Globus pallidus (tissue), 1 donor: ENCODE measurements around the gene MAML2.

Source experiments
- DNase-seq: peaks from one replicate; pipeline ENCODE4 v3.0.0-alpha.2; 2015; ENCODE audit warnings: low spot score

The MAML2 gene

DNA sequence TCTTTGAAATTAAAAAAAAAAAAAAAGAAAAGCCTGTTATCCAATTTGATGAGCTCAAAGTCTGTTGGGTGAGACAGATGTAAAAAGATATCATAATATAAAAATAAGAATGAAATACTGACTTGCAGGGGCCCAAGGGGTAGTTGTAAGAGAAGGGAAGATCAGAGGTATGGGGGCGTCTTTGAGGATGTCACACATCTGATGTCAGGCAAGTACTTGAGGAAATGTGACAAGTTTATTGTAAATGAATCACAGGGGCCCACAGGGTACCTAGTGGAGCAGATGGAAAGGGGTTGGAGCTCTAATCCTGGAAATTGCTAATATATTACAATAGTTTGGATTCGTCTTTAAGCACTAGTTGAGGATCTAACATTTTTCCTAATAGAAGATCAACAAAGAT is 131.6 kb downstream of the MAML2 start:
- no peak for DNase-seq

DNA sequence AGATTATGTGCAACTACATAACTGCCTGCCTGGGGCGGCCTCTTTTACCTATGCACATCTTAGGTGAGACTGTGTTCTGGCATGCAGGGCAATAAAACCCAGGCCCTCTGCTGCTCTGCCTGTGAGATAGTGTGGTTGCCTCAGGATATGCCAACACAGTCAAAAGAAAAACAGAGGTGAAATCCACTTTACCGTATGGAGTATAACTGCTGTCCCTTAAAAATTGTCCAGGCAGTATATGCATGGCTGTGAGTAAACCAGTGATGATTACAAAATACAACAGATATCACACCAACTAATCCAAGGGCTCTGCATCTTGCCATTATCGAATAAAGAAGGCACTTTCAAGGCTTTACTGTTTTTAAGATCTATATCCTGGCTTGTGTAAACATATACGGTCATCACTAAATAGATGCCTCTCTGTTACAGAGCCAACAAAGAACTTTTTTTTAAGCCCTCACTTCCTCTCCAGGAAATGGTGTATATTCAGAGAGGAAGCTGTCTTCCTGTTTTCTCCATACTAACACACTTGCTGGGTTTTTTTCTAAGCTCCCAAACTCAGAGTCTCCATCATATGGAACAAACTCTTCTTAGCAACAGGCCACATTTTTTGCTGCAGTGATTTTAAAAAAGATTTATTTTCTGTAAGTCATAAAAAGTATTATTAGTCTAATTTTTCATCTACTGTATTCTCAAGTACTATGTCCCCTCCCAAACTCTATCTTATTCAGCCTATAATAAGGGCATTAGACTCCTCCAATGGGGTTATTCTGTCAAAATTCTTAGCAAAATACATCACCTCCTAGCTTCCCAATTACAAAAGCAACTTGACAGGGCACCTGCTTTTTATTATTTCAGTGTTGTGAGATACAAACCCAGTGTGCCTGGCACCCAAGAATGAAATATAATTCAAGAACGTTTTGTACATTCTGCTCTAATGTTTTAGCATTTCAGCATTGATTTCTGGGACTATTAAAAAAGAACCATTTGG is 135.2 kb downstream of the MAML2 start:
- DNase-seq = no peak

DNA sequence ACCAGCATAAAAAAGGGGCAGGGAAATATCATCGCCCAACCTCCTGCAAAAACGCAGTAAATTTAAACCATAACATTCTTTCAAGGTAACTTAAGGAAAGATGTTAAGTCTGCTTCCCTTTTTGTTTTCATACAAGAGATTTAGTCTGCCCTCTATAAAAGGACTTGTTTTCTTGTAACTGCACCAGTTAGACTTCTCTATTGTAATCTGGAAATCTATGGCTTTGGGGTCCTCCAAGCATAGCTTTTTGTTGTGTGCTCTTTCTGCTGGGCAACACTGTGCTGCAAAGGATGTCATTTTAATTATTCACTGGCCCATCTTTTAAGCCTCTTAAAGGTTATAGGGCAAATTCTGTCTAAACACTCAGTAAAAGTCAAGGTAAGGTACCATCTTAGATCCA is 136.0 kb downstream of the MAML2 start:
- DNase-seq = no peak

DNA sequence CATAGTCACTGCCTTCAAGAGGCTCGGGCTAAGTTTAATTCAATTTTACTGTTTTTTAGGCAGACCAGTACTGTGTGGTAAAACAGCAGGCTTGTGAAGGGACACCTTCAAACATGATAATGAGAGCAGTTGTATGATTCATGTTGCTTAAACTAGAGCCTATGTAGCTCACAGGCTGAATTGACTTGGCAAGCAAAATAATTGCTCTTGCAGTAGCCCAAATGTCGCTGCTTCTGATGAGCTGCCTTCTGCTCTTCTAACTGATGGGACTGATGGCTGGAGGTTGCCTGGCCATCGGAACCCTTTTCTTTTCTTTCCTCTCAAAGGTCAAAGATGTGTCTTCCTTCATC is 137.6 kb downstream of the MAML2 start:
- no peak for DNase-seq

DNA sequence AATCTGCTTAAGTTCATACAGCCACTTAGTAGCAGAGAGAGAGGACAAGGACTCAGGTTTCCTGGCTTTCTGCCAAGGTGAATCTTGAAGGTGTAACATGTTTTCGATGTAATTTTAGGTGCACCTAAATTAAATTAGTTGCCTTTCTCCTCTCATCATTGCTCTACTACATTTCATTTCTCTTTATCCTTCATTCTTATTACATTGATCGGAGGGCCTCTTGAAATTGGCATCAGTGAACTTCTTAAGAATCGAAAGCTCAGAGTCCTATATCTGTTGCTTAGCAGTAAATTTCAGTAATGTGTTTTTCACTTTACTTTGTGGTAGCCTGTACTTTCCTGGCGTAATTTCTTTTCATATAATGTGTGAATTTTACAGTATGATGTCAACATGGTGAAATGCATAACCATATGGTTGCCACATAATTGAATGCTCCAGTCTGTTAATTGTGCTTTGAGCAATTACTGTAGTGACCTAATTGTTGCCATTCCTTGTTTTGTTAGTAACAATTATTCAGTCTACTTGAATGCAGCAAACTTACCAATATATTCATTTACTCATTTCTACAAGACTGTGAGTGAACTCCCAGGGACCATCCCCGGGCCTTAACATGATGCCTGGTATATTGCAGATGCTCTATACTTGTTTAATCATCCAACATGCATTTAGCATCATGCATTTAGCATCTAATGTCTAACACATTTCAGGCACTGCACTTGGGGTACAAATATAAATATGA is 138.1 kb downstream of the MAML2 start:
- no peak for DNase-seq

DNA sequence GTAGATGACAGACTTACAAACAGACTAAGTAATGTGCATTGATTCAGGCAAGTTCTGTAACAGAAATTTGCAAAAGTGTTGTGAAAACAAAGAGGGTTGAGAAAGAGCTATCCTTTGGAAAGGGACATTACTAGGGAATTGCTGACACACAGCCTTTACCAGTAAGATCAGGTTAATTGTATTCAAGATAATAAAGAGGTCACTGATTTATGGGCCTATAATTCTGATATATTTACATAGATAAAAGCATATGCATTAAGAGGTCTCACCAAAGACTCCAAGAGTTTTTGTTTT is 138.7 kb downstream of the MAML2 start:
- DNase-seq = no peak

DNA sequence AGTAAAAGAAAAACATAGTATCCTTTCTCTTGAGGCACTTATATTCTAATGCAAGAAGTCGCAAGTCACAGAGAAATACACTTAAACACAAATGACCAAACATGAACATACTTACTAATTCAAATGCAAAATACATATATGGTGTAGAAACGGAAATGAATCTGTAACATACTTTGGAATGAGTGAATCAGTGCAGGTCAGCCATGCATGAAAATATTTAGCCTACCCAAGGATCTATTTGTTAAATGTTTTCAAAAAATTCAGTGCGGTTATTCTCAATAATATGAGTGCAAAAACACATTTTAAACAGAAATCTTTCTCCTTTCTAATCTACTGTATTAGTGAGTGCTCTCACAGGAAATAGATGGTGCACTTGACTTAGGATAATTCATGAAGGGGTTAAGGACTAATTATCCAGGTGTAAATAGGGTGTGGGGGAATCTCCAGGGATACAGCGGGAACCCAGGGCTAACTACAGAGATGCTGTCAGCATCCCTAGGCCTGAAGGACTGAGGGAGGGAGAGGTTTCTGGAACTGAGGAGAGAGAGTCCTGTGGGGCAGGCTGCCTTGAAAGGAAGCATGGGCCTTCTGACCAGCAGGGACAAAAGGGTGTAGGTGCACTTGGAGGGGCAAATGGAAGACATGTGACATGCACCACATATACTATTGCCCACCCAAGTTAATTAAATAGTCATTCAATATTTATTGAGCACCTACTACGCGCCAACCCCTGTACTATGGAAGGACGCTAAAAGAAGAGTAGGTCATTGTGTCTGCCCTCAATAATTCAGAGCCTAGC is 139.2 kb downstream of the MAML2 start:
- DNase-seq = no peak

DNA sequence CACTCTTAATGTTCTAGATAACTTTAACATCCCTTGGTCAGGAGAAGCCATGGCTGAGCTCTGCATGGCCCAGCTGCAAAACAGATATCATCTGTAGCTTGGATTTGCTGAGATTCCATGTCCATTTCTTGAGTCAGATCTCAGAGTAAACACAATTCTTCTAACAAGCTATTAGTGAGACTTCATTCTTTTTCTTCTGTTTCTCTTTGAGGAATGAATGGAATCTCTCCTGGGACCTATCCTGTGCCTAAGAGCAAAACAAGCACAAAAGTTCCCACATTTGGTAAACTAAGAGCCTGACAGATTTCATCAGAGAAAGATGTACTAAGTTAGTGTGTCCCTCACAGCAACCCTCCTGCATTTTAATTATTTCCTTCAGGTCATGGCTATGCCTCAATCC is 142.8 kb downstream of the MAML2 start:
- no peak for DNase-seq

DNA sequence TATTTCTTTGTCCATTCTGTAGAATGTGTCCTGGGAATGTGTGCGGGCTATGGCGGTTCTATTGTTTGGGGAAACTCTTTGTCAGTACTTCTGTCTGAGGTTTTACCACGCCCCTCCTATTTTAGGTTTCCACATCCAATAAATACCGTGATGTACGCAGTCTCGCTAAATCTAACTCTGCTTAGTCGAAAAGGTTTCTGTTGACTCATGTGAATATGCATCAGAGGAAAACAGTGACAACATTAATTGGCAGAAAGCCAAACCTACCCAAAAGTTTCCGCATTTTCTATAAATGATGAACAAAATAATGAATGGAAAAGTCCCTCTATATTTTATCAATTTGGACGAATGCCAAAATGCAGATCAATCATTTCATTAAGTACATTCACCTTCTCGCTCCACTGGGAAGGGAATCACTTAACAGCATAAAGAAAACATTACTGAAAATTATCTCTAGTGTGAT is 143.4 kb downstream of the MAML2 start:
- DNase-seq = no peak

DNA sequence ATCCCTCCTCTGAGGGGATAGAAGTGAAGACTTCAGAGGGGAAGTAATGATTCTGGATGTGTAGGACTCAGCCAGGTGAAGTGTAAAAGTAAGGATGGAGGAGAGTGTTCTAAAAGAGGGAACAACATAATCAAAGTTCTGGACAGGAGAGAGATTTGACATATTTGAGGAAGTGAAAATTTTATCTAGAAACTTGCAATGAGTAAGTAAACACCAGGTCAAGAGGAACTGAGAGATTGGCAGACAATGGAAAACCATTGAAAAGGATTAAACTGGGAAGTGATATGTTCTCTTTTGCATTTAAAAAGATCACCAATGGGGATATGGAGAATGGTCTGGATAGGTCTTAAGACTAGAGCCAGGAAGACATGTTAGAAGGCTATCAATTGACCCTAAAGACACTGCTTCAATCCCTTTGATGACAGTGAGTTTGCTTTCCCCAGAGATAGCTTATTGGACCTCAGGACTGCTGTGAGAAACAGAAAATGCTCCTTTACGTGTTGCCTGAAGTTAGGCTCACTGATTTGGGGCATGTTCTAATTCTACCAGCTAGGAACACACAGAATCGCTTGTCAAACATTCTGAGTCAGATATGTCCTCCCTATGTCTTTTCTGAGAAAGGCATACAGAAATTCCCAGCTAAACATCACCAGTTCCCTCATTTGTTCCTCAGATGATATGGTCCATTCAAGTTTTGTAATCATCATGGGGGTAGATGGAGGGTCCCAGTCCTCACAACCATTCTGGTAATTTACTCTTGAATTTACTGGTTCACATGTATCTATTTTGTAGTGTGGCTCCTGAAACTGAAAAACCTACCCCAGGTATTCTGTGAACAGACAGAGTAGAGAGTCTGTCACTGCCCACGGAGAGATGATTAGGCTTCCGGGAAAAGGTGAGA is 144.9 kb downstream of the MAML2 start:
- DNase-seq = no peak

DNA sequence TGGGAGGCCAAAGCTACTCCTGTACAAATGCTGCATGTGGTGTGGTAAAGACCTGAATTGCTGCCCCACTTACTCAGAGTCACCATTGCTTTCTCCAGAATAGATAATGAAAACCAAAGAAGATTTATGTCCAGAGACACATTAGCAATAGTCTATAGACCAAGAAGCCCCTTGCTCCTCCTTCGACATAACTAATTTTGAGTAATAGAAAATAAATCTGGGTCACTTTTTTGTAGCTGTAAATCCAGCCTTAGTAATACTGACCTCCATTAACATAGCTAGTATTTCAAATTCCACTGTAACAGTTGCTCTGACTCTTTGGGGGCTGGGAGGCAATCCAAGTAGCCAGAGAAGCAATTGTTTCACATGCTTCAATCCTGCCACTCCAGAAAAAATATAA is 145.9 kb downstream of the MAML2 start:
- DNase-seq = no peak

DNA sequence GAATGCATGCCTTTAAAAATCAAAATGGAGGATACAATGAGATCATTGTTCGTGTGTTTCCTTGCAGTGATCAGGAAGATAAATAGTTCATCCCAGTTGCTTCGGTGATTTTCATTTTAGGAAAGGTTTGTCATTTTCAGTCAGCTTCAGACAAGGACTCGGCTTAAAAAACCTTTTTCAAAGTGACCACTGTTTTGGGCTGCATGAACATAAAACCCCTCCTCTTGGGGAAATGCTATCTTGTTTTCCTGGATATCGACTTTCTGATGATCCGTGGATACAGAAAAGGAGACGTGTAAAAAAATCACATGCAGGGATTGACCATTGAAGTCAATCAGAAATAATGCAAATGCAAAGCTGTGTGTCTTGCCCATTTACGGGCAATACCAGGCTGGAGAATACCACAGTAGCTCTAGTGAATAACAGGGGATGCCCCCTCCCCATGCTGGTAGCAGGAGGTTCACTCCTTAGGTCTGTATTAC is 146.8 kb downstream of the MAML2 start:
- no peak for DNase-seq

DNA sequence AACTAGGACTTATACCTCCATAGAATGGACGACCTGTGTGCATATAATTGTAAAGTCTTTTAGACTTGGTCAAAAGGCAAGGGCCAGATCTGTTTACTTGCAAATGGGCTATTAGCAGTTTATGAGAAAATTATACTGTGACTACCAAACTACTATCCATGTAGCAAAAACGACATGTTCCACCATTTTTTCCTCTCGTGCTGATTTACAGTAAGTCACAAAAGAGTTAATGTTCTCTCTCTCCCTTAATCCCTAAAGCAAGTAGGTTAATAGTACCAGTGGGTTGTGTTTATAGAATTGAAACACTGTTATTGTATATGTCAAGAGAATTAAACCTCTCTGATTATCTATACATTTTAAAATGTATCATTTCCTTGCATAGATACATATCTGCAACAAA is 147.3 kb downstream of the MAML2 start:
- no peak for DNase-seq

DNA sequence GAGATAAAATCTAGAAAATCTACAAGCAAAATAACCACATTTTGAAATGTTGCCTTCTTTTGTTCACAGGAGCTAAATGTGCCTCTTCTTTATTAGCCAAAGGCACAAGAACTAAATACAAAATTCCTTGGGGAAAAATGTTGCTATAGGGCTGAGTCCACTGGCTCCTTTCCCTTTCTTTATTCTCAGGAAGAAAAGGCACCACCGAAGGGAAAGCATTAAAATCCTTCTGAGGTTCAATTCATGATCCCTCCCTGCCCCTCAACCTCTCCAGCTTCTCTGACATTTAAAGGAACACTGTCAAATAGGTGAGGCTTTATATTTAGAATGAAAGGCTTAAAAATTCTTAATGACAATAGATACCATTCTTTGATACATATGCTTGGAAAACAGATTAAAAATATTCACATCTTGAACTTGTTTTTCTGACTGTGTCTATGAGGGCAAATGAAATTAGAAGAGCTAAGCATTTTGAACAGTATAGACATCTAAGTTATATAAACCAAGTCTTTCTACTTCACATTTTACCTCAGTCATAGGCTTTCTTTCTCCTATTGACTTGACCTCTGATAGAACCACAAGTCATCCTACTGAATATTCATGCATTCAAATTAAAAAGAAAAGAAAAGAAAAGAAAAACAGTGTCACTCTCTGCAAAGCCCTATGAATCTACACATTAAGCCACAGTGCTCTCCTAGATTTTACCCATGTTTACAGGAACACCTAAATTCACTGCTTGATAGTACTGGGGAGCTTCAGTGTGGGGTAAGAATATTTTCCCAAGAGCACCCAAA is 148.2 kb downstream of the MAML2 start:
- DNase-seq = no peak

DNA sequence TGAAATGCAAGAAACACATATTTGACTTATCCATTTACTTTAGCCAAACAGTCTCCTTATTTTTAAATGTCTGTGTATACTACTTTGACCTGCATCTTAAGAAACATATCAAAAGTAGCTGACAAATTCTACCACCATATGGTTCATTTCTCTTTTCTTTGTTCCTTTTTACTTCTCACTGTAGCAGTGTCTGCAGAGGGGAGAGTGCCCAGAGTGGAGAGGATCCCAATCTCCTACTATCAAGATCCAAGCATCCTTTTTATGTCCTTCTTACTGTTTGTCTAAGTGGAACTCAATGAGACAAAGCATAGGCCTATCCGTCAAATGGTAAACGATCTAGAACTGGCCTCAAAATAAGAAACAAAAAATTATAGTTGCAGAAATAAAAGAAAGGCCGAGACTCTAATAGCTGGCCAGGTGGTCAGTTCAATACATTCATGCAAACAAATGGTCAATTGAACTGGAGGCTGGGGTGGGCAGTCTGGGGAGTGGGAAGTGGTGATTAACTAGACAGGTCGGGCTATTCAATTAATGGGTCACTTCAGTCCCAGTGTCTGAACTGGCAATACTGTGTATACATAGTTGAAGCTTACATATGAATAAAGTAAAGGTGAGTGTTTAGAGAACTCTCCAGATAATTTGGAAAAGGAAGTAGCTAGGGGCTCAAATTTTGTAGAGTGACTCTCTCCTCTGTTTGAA is 149.1 kb downstream of the MAML2 start:
- no peak for DNase-seq

DNA sequence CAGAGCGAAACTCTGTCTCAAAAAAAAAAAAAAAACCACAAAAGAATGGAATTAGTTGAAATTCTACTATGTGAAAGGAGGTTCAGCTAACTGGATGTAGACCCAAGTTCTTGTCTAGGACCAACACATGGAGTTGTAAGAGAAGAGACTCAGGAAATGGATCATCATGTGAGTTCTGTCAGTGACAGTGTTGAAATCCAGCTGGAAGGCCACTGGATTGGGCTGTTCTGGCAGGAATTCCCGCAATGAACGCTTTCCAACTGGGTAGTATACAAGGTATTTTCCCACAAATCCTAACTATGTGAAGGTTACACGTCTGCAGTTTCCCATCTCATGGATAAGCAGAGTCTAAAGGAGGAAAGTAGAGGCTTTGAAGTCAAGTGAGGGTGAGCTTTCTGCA is 151.2 kb downstream of the MAML2 start:
- DNase-seq = no peak

DNA sequence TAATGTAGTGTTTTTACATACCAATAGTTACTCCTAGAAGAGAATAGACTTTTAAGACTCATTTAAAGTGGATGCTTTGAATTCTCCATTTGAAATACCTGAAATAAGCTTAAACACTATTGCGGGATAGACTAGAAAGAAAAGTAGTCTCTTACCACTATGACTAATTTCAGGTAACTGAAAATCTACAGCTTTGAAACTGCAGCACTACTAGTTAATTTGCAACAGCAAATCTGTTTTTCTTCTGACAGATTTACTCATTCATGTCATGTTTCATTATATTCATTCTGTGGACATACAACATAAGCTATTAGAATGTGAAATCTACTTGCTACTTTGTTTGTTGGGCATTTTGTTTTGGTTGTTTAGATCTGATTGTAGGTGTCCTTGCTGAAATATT is 153.6 kb downstream of the MAML2 start:
- no peak for DNase-seq

DNA sequence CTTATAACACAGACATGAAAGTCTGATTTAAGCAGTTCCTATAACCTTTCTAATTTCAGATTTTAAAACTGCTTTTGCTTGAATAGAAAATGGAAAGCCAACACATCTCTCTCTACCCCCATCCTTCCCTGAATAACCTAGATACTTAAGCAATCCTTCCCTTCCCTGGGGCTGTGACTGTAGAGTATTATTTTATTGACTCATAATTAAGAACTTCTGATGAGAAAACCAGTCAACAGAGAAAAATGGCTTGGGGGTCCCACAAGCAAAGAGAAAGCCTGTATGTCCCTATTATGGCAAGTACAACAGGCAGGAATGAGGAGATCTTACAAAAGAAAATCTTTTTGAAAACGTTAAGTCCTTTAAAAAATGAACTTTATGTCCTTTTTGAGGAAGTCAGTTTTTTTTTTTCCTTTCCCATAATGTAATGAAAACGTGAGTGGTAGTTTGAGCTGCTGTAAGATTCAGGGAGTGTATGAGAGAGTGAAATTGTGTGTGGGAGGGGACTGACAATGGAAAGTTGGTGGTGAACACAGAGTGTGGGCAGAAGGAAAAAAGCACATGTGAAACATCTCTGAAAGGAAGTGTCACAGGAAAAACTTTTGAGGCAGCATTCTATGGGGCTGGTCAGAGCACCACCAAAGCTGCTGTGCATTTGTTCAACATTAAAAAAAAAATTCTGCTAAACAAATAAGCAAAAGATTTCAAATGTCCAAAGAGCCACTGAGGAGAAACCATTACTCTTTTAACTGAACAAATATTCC is 154.6 kb downstream of the MAML2 start:
- DNase-seq = no peak

DNA sequence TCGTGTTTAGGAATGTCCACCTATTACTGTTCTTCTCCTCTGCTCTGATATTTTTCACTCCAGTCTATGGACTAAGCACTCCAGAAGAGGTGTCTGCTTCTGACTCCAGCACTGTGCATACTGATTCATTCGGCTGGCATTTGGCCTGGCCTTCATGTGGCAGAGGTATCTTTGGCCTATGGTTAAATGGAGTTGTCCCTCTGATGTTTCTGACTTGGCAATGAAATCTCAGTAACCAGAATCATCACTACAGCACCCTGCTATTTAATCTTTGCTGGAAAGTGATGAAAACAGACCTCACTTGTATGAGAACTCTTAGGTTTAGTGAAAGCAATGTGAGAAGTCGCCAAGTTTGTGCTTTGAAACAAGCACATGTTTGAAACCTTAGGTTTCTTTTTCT is 155.2 kb downstream of the MAML2 start:
- DNase-seq = no peak
